GM12801 (cell line): ENCODE measurements around the gene IL20RB.

ENCODE experiments used
- CTCF ChIP-seq: IDR thresholded peaks from one replicate; pipeline ENCODE4 v1.5.1; 2011; ENCODE audit warnings: control low read depth; ENCODE audit not compliant: insufficient read length; ENCODE audit errors: extremely low read depth

The IL20RB gene

DNA sequence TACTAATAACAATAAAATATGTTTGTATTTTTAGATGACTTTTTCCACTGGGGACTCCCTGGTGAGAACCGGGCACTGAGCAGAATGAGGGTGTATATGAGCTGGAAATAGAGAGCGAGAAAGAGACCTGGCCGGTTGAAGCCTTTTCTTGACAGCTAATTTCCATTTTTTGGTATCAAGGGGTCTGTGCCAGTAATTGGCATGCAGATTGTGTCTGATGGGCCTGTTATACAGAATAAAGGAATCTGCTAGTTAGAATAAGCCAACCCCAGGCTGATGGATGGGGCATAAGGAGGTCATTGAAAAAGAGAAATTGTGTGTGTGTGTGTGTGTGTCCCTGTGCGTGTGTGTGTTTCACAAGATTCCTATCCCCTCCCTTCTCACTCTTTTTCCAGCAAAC, 83.9 kb downstream of the IL20RB start:
- TF ChIP-seq CTCF: no peak

DNA sequence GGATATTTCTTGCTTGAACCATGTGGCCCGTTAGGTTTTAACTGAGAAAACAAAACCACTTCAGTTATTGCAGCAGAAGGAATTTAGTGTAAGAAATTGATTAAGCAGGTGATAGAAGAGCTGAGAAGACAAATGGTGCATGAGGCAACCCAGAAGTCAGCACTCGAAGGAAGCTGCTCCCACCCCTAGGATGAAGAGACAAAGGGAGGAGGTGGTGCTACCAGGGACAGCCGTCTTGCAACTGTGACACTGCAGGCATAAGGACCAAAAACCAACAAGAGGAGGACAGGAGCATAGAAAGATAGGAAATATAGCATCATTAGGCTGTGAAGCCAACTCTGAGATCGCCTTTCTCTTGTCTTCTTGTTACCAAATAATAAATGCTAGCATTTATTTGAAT, 89.0 kb downstream of the IL20RB start:
- no peak for TF ChIP-seq CTCF

DNA sequence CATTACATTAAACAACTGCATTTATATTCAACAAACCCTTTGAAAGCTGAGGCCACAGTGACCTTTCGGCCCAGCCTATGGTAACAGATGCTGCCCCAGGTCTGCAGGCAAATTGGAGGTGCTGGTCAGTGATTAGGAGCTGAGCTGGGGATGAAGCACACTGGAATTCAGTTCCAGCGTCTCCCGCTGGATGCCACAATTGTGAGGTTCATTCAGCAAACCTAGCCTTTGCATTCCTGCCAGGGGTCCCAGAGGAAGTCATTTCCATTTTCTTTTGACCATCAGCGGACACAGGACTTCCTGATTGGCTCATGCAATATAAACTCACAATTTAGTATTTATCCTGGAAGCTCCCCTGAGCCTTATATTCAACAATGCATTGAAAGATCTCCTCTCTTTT, 89.5 kb downstream of the IL20RB start:
- no peak for TF ChIP-seq CTCF

DNA sequence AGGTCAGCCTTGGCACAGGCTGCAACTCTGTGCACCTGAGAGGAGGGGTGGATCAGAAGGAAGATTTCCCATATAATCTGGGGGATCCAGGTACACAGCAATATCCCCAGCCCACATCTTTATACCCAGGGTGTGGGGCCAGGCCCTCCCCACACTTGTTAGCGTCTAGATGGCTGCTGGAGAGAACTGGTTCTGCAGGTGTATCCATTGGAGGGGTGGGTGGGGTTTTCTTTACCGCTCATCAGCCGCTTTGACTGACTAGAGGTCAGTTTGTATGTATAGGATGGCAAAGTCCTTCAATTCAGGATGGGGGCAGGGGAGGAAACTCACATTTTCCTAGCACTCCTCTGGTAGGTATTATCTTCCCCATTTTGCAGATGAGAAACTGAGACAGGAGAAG, 92.5 kb downstream of the IL20RB start:
- TF ChIP-seq CTCF: no peak

DNA sequence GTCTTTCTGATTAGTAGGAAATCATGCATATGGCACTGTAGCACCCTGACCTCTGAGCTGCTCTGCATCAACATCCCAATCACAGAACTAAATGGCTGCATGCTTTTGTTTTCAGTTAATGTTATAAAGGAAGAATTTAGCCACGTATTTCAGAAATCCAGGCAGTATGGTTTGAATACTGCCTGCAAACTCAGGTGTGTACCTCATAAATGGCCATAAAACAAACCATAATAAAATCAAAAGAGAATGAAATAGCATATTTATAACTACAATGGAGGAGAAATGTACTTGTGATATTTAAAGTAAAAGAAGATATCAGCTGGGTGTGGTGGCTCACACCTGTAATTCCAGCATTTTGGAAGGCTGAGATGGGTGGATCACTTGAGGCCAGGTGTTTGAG, 94.5 kb downstream of the IL20RB start:
- no peak for TF ChIP-seq CTCF
